Ovary (tissue), 9 donors: ENCODE measurements around the gene PTPRN2. TPM values are rescaled to one million over a fixed set of nuclear protein-coding genes. Genes with fewer than 3 reads are reported as not detected.

Source experiments
- DNase-seq, 5 donors: peaks; one replicate each; pipeline ENCODE4 v3.0.0-alpha.2; 2019 to 2020
- H3K27ac ChIP-seq, 2 donors: fragments of 200-600 bp; one replicate each; pipeline versions ENCODE4 v1.5.1 to v1.8.0; 2019 to 2022
- H3K27me3 ChIP-seq: fragments of 200-600 bp; one replicate; pipeline ENCODE4 v1.8.0; 2022
- H3K36me3 ChIP-seq: fragments of 200-600 bp; sonication (generic); one replicate; pipeline ENCODE4 v1.5.1; 2019
- H3K4me1 ChIP-seq: one replicate; pipeline ENCODE4 v1.8.1; 2013; ENCODE audit warnings: mild to moderate bottlenecking, moderate library complexity; ENCODE audit not compliant: insufficient read depth
- H3K4me3 ChIP-seq: fragments of 200-600 bp; sonication (generic); one replicate; pipeline ENCODE4 v1.5.1; 2017
- H3K9me3 ChIP-seq, 2 donors: fragments of 200-600 bp in 1 of 2; sonication (generic) in 1 of 2; one replicate each; pipeline versions ENCODE4 v1.5.1 to v1.8.1; 2013 to 2019; ENCODE audit warnings: mild to moderate bottlenecking in 1 of 2, moderate library complexity in 1 of 2
- CTCF ChIP-seq, 3 donors: fragments of 450-650 bp in 2 of 3; fragments of 200-600 bp in 1 of 3; IDR thresholded peaks; one replicate each; pipeline versions ENCODE4 v1.5.1 to v1.8.0; 2016 to 2022; ENCODE audit warnings: antibody characterized with exemption in 3 of 3, mild to moderate bottlenecking in 1 of 3
- EP300 ChIP-seq: sonication (generic); formaldehyde crosslinking; IDR thresholded peaks from one replicate; pipeline ENCODE4 v1.6.1; 2017; ENCODE audit warnings: antibody characterized with exemption
- POLR2A ChIP-seq: fragments of 450-650 bp; IDR thresholded peaks from one replicate; pipeline ENCODE4 v1.6.1; 2017; ENCODE audit warnings: antibody characterized with exemption, mild to moderate bottlenecking, moderate library complexity
- WGBS, 3 donors: extraction: QIAGEN DNeasy Blood & Tissue Kit in 1 of 3; methylation state at CpG; one replicate each; pipeline versions ENCODE4 v1.1.5 to v1.1.7; 2013 to 2017; 5-methylcytosine and 5-hydroxymethylcytosine counted together
- intact Hi-C, 4 donors: fragments of 100-400 bp; cut with DNase I; formaldehyde crosslinking; loops; one replicate each; pipeline versions ENCODE4 v1.11.0 to v1.15.1; 2022 to 2023
- polyA plus RNA-seq, 2 donors: library from polyadenylated mRNA; stranded (reverse); fragments of 200-250 nt in 1 of 2; fragments of 350-450 nt in 1 of 2; fragmentation: Illumina TruSeq in 1 of 2; extraction: RNeasy Lipid Tissue Mini Kit (QIAGEN cat#74804) in 1 of 2; gene quantifications; one replicate each; pipeline ENCODE4 v1.2.3, GENCODE V29; 2013 to 2014
- total RNA-seq, 7 donors: library from RNA; depleted of rRNA in 2 of 7; stranded (reverse); fragments of >200 nt in 2 of 7; fragmentation: NEBNext Ultra II Directional in 3 of 7; extraction: Animal tissue kit (Norgen Biotek cat#: 25700) in 3 of 7; gene quantifications; one replicate each; pipeline versions ENCODE4 v1.1.0 to v1.2.4, GENCODE V29; 2016 to 2023
- donor health status: DM: no; HTN: no; CAD: no; lungs with moderate emphysema.
- donor health status: DM: no; HTN: no; CAD: no.
- donor health status: Bipolar disorder and iron deficiency.
- donor health status: DM: yes; HTN: yes; CAD: no.
- donor health status: DM: no; HTN: no; CAD: no.
- donor health status: DM: yes; HTN: yes; CAD: no.

Gene PTPRN2
- total and polyA plus RNA-seq, 9 donors: 3.5 to 11.1 (median 5.9) TPM

GRCh38 chr7:157597562-157597961 is 990.1 kb downstream of the PTPRN2 start:
- Histone ChIP-seq H3K36me3 (no peaks in the 10 kb centered on the region), H3K27me3 (no peaks in the 10 kb centered on the region), H3K27ac (no peak overlapping the region), H3K9me3 (no peaks in the 10 kb centered on the region), H3K4me3 (no peak overlapping the region), H3K4me1 (no peaks in the 10 kb centered on the region)
- no peak for DNase-seq
- intact Hi-C loops: no loop called here
- TF ChIP-seq POLR2A: no peak
- TF ChIP-seq EP300: no peak
- no peak for TF ChIP-seq CTCF (IDR thresholded peaks at IDR 0.05)
- WGBS, 3 donors: 72 to 80% (median 76%) methylated on average over 7 of the region's 7 CpGs

DNA sequence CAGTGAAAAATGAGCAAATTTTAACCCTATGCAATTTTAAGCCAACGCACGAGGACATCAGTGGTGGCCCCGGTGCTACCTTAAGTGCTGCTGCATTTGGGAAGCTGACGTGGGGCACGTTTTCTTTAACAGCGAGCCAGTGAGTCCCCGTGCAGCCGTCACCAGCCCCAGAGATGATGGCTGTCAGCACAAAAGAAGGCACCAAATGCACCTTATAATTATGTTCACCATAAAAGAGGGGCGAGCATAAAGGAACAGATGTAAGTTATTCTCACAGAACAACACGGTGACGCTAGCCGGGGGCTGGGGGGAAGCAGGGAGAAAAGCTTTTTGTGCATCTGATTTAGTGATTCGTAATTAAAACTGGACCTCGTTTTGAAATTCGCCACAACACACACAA is 990.7 kb downstream of the PTPRN2 start:
- WGBS, 3 donors: 81 to 84% (median 83%) methylated on average over 15 of the region's 15 CpGs
- no peak for DNase-seq
- TF ChIP-seq EP300 (no peak), POLR2A (no peak), CTCF (IDR thresholded peaks at IDR 0.05) (no peak)

DNA sequence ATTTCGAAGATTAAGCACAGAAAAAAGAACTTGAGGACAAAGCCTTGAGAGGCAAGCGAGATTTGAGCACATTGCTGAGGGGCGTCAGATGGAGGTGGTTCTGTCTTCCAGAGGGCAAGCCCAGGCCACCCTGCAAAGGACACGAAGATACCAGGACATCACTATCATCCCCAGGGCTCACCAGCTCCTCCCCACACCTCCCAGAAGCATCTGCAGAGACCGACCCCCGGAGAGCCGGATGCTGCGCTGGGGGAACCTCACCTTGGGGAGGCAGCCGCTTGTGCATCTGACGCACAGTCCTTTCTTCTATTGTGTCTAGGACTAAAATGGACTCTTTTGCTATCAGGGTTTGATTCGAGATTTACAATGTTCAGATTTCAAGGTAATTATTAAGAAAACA is 991.2 kb downstream of the PTPRN2 start:
- Histone ChIP-seq H3K9me3 (no peaks in the 10 kb centered on the region), H3K4me1 (no peaks in the 10 kb centered on the region), H3K36me3 (no peaks in the 10 kb centered on the region), H3K27me3 (no peaks in the 10 kb centered on the region), H3K27ac (no peak overlapping the region), H3K4me3 (no peak overlapping the region)
- TF ChIP-seq POLR2A (no peak), EP300 (no peak), CTCF (IDR thresholded peaks at IDR 0.05) (no peak)
- 84 to 85% (median 84%) methylated on average over 11 of the region's 11 CpGs for WGBS, 3 donors
- DNase-seq: peak in 1 of 5 donors; percentile 3
- intact Hi-C loops: no loop called here

More for the DNA sequence above, 990.7 kb downstream of the PTPRN2 start:
- intact Hi-C loops: no loop called here
- H3K36me3 ChIP-seq: no peaks in the 10 kb centered on the region
- H3K4me1 ChIP-seq: no peaks in the 10 kb centered on the region
- no peaks in the 10 kb centered on the region for H3K9me3 ChIP-seq
- no peak overlapping the region for H3K27ac ChIP-seq
- no peak overlapping the region for H3K4me3 ChIP-seq
- H3K27me3 ChIP-seq: no peaks in the 10 kb centered on the region

DNA sequence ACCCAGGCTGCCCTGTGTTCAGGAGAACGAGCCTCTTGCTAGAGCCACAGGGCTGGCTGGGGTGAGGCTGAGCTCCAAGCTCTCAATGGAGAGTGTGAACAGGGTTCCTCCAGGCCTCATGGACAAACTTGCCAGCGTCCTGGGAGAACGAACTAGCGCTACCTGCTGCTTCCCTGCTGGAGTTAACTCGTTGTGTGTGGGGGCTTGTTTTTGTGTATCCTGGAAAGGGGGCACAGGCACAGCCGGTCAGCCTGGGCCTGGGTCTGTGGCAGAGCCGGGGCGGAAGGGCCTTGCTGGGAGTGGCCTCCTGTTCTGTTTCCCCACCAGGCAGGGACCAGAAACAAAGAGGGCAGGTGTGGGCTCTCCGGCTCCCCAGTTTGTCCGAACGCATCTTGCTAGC is 991.6 kb downstream of the PTPRN2 start:
- WGBS, 3 donors: 79 to 95% (median 88%) methylated on average over 11 of the region's 11 CpGs
- H3K27ac ChIP-seq: no peak overlapping the region
- no peak overlapping the region for H3K4me3 ChIP-seq
- no peaks in the 10 kb centered on the region for H3K9me3 ChIP-seq
- no peak for DNase-seq
- intact Hi-C loops: no loop called here
- TF ChIP-seq EP300 (no peak), CTCF (IDR thresholded peaks at IDR 0.05) (no peak), POLR2A (no peak)
- H3K36me3 ChIP-seq: no peaks in the 10 kb centered on the region
- H3K4me1 ChIP-seq: no peaks in the 10 kb centered on the region
- no peaks in the 10 kb centered on the region for H3K27me3 ChIP-seq
